Prostate gland (tissue), 2 donors: ENCODE measurements around the gene C1orf167.

Experiments
- CTCF ChIP-seq, 4 experiments: fragments of 200-600 bp in 2 of 4; fragments of 450-650 bp in 2 of 4; sonication (generic) in 2 of 4; IDR thresholded peaks; 1 replicate in 3 of 4; 2 replicates in 1 of 4; pipeline ENCODE4 v1.5.1; 2016 to 2019; ENCODE audit warnings: antibody characterized with exemption in 4 of 4, mild to moderate bottlenecking in 2 of 4, moderate library complexity in 2 of 4
- POLR2A ChIP-seq: fragments of 450-650 bp; IDR thresholded peaks from one replicate; pipeline ENCODE4 v1.6.1; 2016; ENCODE audit warnings: antibody characterized with exemption, mild to moderate bottlenecking
- POLR2AphosphoS5 ChIP-seq: sonication (generic); formaldehyde crosslinking; IDR thresholded peaks from one replicate; pipeline ENCODE4 v1.6.1; 2017; ENCODE audit warnings: antibody characterized with exemption

- TF ChIP-seq CTCF (IDR thresholded peaks at IDR 0.05) (no peak), POLR2AphosphoS5 (no peak), POLR2A (no peak)
Measured at GRCh38 chr1:11804666-11805421, 42.9 kb downstream of the C1orf167 start.
